Measurements from ENCODE around the gene S100B. TPM values are rescaled to one million over a fixed set of nuclear protein-coding genes. Genes with fewer than 3 reads are reported as not detected.

The S100B gene
- total and polyA plus RNA-seq, 5 donors from 2014 or later, result 0.54 TPM; not detected in 4

DNA sequence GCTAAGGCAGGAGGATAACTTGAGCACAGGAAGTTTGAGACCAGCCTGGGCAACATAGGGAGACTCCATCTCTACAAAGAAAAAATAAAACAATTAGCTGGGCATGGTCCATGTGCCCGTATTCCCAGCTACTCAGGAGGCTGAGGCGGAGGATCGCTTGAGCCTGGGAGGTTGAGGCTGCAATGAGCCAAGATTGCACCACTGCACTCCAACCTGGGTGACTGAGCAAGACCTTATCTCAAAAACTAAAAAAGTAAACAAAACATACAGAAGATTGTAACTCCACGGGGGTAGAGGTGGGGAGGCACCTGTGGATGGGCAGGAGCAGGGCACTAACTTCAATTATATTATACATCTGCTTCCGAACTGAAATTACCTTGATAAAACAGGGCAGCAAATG, 4.6 kb downstream of the S100B start:
- H3K4me3 ChIP-seq (ENCODE audit: low read depth, low read length), result no peak overlapping the region
- Mint-ChIP-seq H3K36me3 (no peaks in the 10 kb centered on the region), H3K9me3 (peaks cover 0 to 2% (median 0%) of the 10 kb centered on the region in 7 donors), H3K4me3 (no peak overlapping the region), H3K4me1 (peaks cover 0 to 13% (median 6%) of the 10 kb centered on the region in 4 donors), H3K27ac (peak overlapping the region in 1 of 3 donors; percentile 49), H3K27me3 (no peaks in the 10 kb centered on the region)
- no peak overlapping the region for H3K27ac ChIP-seq (ENCODE audit: insufficient read depth, low read length, poor library complexity, severe bottlenecking)
- H3K9me3 ChIP-seq (ENCODE audit: control insufficient read depth in 2 of 2, low read length in 2 of 2), result no peaks in the 10 kb centered on the region
- H3K27me3 ChIP-seq (ENCODE audit: control insufficient read depth, insufficient read depth, low read length), result no peaks in the 10 kb centered on the region
- ATAC-seq (ENCODE audit: low read depth in 2 of 2) (no peak), DNase-seq (no peak)
- peaks cover 5% of the 10 kb centered on the region for H3K4me1 ChIP-seq (ENCODE audit: control insufficient read depth, insufficient read depth, low read length, poor library complexity, severe bottlenecking)
- H3K36me3 ChIP-seq (ENCODE audit: control insufficient read depth, insufficient read depth, low read length), result no peaks in the 10 kb centered on the region

DNA sequence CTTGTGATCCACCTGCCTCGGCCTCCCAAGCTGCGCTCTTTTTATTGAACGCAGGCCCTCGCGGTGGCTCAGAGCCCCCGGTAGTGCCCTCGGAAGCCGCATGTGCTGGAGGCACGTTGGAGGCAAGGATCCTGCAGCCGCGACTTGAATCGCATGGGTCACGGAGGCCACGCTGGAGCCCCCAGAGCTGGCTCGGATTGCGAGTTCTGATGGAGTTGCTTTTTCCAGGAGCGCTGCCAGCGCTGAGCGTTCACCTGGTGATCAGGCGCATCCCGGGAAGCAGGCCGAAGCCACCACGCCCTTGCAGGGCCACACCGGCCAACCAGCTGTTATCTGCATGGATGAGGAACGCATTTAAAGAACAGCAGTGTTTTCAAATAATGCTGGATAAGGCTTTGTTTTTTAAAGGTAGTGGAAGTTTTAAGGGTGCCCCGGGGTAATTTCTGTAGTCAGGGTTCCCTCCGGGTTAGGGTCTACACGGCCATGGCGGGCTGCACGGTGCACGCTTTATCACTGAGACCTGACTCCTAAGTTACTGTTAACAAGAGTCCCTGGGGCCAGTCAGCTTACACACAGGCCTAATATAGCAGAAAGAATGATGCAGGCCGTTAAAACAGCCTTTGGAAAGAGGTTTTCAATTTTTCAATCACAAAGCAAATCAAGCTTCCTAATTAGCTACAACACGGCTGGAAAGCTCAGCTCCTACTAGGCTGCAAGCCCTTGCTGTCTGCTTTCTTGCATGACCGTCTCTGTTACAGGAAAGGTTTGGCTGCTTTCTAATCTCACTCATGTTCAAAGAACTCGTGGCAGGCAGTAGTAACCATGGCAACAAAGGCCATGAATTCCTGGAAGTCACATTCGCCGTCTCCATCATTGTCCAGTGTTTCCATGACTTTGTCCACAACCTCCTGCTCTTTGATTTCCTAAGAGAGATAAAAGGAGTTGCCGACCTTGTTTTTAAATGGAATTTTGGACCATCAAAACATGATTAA, 6.0 kb downstream of the S100B start:
- Mint-ChIP-seq H3K4me1 (peaks cover 0 to 8% (median 0%) of the 10 kb centered on the region in 4 donors), H3K27me3 (no peaks in the 10 kb centered on the region), H3K4me3 (no peak overlapping the region), H3K27ac (peak overlapping the region in 1 of 3 donors; percentile 49), H3K36me3 (no peaks in the 10 kb centered on the region), H3K9me3 (peaks cover 0 to 9% (median 0%) of the 10 kb centered on the region in 7 donors)
- Histone ChIP-seq H3K4me3 (ENCODE audit: low read depth, low read length) (no peak overlapping the region), H3K9me3 (ENCODE audit: control insufficient read depth in 2 of 2, low read length in 2 of 2) (peaks cover 0 to 9% of the 10 kb centered on the region in 2 experiments), H3K36me3 (ENCODE audit: control insufficient read depth, insufficient read depth, low read length) (no peaks in the 10 kb centered on the region), H3K27ac (ENCODE audit: insufficient read depth, low read length, poor library complexity, severe bottlenecking) (no peak overlapping the region), H3K4me1 (ENCODE audit: control insufficient read depth, insufficient read depth, low read length, poor library complexity, severe bottlenecking) (no peaks in the 10 kb centered on the region), H3K27me3 (ENCODE audit: control insufficient read depth, insufficient read depth, low read length) (no peaks in the 10 kb centered on the region)
- ATAC-seq (ENCODE audit: low read depth in 2 of 2) (no peak), DNase-seq (peak in 1 of 3 donors; percentile 16)

DNA sequence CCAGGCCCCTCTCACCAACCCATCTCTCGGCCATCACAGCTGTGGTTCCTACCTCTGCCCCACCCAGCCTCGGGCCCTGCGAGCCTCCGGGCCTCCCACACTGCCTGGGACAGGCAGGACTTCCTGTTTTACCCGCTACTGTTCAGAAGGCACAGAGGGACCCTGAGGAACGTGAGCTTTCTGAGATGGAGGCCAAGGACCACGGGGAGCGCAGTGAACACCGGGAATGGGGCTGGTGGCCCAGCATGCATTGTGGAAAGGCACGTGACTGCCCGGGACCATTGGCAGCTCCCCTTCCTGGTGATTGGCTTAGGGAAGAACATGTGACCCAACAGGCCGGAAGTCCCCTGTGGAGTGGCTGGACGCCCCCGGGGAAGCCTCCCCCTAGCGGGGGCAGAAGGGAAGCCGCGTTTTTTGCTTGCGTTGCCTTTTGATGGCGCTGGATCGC, 7.0 kb downstream of the S100B start:
- H3K27me3 ChIP-seq (ENCODE audit: control insufficient read depth, insufficient read depth, low read length), result no peaks in the 10 kb centered on the region
- H3K4me1 ChIP-seq (ENCODE audit: control insufficient read depth, insufficient read depth, low read length, poor library complexity, severe bottlenecking), result no peaks in the 10 kb centered on the region
- H3K4me1 Mint-ChIP-seq, result peaks cover 0 to 8% (median 0%) of the 10 kb centered on the region in 4 donors
- peaks cover 0 to 14% of the 10 kb centered on the region in 2 experiments for H3K9me3 ChIP-seq (ENCODE audit: control insufficient read depth in 2 of 2, low read length in 2 of 2)
- no peaks in the 10 kb centered on the region for H3K27me3 Mint-ChIP-seq
- H3K36me3 ChIP-seq (ENCODE audit: control insufficient read depth, insufficient read depth, low read length), result no peaks in the 10 kb centered on the region
- no peaks in the 10 kb centered on the region for H3K36me3 Mint-ChIP-seq
- DNase-seq, result no peak
- ATAC-seq (ENCODE audit: low read depth in 2 of 2), result no peak
- no peak overlapping the region for H3K4me3 Mint-ChIP-seq
- peaks cover 0 to 16% (median 4%) of the 10 kb centered on the region in 7 donors for H3K9me3 Mint-ChIP-seq
- H3K27ac ChIP-seq (ENCODE audit: insufficient read depth, low read length, poor library complexity, severe bottlenecking), result no peak overlapping the region
- no peak overlapping the region for H3K27ac Mint-ChIP-seq
- no peak overlapping the region for H3K4me3 ChIP-seq (ENCODE audit: low read depth, low read length)

DNA sequence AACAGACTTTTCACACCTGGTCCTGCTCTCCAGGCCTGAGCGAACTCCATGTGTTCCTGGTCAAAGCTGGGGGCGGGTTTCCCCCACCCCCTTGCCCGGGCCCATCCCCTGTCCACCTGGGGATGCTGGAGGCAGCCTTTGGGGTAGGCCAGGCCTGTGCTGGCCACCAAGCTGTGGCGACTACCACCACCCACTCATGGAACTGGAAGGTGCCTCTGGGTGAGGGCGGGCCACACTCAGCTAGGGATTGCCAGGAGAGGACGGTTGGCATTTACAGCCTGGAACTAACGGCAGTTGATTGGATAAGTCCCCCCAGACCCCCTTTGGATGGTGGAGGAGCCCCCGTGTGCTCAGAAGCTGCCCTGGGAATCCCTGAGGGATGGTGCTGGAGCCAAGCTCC, 7.9 kb downstream of the S100B start:
- H3K9me3 ChIP-seq (ENCODE audit: control insufficient read depth in 2 of 2, low read length in 2 of 2), result peaks cover 0 to 14% of the 10 kb centered on the region in 2 experiments
- H3K27me3 ChIP-seq (ENCODE audit: control insufficient read depth, insufficient read depth, low read length), result no peaks in the 10 kb centered on the region
- no peaks in the 10 kb centered on the region for H3K36me3 Mint-ChIP-seq
- H3K9me3 Mint-ChIP-seq, result peaks cover 0 to 22% (median 5%) of the 10 kb centered on the region in 7 donors
- no peaks in the 10 kb centered on the region for H3K27me3 Mint-ChIP-seq
- no peak overlapping the region for H3K4me3 Mint-ChIP-seq
- no peak overlapping the region for H3K4me3 ChIP-seq (ENCODE audit: low read depth, low read length)
- no peak overlapping the region for H3K27ac ChIP-seq (ENCODE audit: insufficient read depth, low read length, poor library complexity, severe bottlenecking)
- no peak for ATAC-seq (ENCODE audit: low read depth in 2 of 2)
- peak overlapping the region in 1 of 3 donors; percentile 38 for H3K27ac Mint-ChIP-seq
- peaks cover 0 to 8% (median 0%) of the 10 kb centered on the region in 4 donors for H3K4me1 Mint-ChIP-seq
- H3K36me3 ChIP-seq (ENCODE audit: control insufficient read depth, insufficient read depth, low read length), result no peaks in the 10 kb centered on the region
- no peaks in the 10 kb centered on the region for H3K4me1 ChIP-seq (ENCODE audit: control insufficient read depth, insufficient read depth, low read length, poor library complexity, severe bottlenecking)
- no peak for DNase-seq

DNA sequence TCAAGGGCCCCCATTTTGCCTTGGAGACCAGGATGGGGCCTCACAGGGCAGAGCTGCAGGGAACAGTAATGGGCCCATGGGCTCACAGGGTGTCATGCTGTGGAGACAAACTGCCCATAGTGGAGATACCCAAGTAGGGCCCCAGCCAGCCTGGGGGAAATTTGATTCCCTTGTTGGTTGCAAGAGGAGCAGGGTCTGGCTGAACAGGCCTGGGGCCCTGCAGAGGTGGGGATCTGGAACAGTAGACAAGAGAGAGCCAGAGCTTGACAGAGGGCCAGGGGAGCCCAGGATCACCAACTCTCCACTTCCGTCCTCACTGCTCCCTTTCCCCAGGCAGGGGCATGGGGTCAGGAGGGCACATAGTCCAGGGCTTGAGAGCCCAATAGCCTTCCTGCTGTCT, 8.7 kb downstream of the S100B start:
- H3K36me3 ChIP-seq (ENCODE audit: control insufficient read depth, insufficient read depth, low read length), result no peaks in the 10 kb centered on the region
- DNase-seq, result no peak
- H3K27ac ChIP-seq (ENCODE audit: insufficient read depth, low read length, poor library complexity, severe bottlenecking), result no peak overlapping the region
- Mint-ChIP-seq H3K27ac (no peak overlapping the region), H3K4me1 (peaks cover 0 to 8% (median 0%) of the 10 kb centered on the region in 4 donors), H3K36me3 (no peaks in the 10 kb centered on the region), H3K27me3 (no peaks in the 10 kb centered on the region), H3K4me3 (no peak overlapping the region), H3K9me3 (peaks cover 0 to 30% (median 9%) of the 10 kb centered on the region in 7 donors)
- H3K4me3 ChIP-seq (ENCODE audit: low read depth, low read length), result no peak overlapping the region
- no peaks in the 10 kb centered on the region for H3K4me1 ChIP-seq (ENCODE audit: control insufficient read depth, insufficient read depth, low read length, poor library complexity, severe bottlenecking)
- H3K27me3 ChIP-seq (ENCODE audit: control insufficient read depth, insufficient read depth, low read length), result no peaks in the 10 kb centered on the region
- peaks cover 2 to 14% of the 10 kb centered on the region in 2 experiments for H3K9me3 ChIP-seq (ENCODE audit: control insufficient read depth in 2 of 2, low read length in 2 of 2)
- no peak for ATAC-seq (ENCODE audit: low read depth in 2 of 2)

DNA sequence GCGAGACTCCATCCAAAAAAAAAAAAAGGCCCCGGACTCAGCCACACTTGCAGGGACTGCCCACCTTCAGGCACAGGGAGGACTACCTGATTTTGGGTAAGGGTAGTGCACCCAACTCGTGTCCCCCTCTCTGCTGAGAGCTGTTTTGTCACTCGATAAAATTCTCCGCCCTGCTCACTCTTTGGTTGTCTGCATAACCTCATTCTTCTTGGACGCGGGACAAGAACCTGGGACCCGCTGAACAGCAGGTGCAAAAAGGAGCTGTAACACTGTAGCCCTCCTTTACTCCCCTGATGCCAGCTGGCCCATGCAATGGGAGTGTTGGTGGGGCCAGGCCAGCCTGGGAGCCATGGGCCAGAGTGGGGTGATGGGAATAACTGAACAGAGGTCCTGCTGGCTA, 10.6 kb downstream of the S100B start:
- Histone ChIP-seq H3K9me3 (ENCODE audit: control insufficient read depth in 2 of 2, low read length in 2 of 2) (peaks cover 5 to 17% of the 10 kb centered on the region in 2 experiments), H3K27ac (ENCODE audit: insufficient read depth, low read length, poor library complexity, severe bottlenecking) (no peak overlapping the region), H3K4me3 (ENCODE audit: low read depth, low read length) (no peak overlapping the region), H3K27me3 (ENCODE audit: control insufficient read depth, insufficient read depth, low read length) (no peaks in the 10 kb centered on the region), H3K4me1 (ENCODE audit: control insufficient read depth, insufficient read depth, low read length, poor library complexity, severe bottlenecking) (no peaks in the 10 kb centered on the region), H3K36me3 (ENCODE audit: control insufficient read depth, insufficient read depth, low read length) (no peaks in the 10 kb centered on the region)
- peaks cover 6 to 47% (median 23%) of the 10 kb centered on the region in 7 donors for H3K9me3 Mint-ChIP-seq
- H3K27ac Mint-ChIP-seq, result no peak overlapping the region
- no peak for ATAC-seq (ENCODE audit: low read depth in 2 of 2)
- no peak for DNase-seq
- no peaks in the 10 kb centered on the region for H3K27me3 Mint-ChIP-seq
- H3K36me3 Mint-ChIP-seq, result peaks cover 3% of the 10 kb centered on the region
- no peaks in the 10 kb centered on the region for H3K4me1 Mint-ChIP-seq
- no peak overlapping the region for H3K4me3 Mint-ChIP-seq

DNA sequence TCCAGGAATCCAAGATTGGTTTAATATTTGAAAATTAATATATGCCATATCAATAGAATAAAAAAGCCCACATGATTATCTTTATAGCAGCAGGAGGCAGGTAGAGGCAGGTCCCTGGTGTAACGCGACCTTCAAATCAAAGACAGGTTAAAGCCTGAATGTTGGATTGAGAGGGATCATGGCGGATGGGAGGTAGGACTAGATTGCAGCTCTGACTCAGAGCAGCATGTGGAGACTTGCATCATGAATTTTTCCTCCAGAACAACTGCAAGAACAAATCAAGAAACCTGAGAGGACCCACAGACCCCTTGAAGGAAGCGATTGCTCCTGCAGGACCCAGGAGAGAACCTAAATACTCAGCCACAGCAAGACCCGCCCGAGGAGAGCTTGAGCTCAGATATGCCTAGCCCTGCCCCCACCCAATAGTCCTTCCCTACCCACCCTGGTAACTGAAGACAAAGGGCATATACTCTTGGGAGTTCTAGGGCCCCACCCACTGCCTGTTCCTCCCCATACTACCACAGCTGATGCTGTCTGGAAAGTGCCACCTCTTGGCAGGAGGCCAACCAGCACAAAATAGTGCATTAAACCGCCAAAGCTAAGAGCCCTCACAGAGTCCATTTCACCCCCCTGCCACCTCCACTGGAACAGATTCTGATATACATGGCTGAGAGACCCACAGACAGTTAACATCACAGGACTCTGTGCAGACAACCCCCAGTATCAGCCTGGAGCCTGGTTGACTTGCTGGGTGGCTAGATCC, 19.5 kb downstream of the S100B start:
- H3K4me1 Mint-ChIP-seq, result peaks cover 0 to 3% (median 0%) of the 10 kb centered on the region in 4 donors

More for the DNA sequence above, 19.5 kb downstream of the S100B start:
- H3K27ac Mint-ChIP-seq, result no peak overlapping the region
- ATAC-seq (ENCODE audit: low read depth in 2 of 2) (no peak), DNase-seq (no peak)
- peaks cover 24% of the 10 kb centered on the region for H3K36me3 Mint-ChIP-seq
- H3K27me3 Mint-ChIP-seq, result peaks cover 18% of the 10 kb centered on the region
- H3K9me3 Mint-ChIP-seq, result peaks cover 8 to 65% (median 32%) of the 10 kb centered on the region in 7 donors
- no peaks in the 10 kb centered on the region for H3K4me1 ChIP-seq (ENCODE audit: control insufficient read depth, insufficient read depth, low read length, poor library complexity, severe bottlenecking)
- H3K27ac ChIP-seq (ENCODE audit: insufficient read depth, low read length, poor library complexity, severe bottlenecking), result no peak overlapping the region
- H3K27me3 ChIP-seq (ENCODE audit: control insufficient read depth, insufficient read depth, low read length), result no peaks in the 10 kb centered on the region
- H3K4me3 ChIP-seq (ENCODE audit: low read depth, low read length), result no peak overlapping the region
- H3K36me3 ChIP-seq (ENCODE audit: control insufficient read depth, insufficient read depth, low read length), result peaks cover 4% of the 10 kb centered on the region
- peaks cover 21 to 33% of the 10 kb centered on the region in 2 experiments for H3K9me3 ChIP-seq (ENCODE audit: control insufficient read depth in 2 of 2, low read length in 2 of 2)
- H3K4me3 Mint-ChIP-seq, result no peak overlapping the region

All from CD4-positive, CD25-positive, alpha-beta regulatory T cell (primary cell).